Adrenal gland (tissue), 12 donors: ENCODE results near the gene SRPK2. TPM values are rescaled to one million over a fixed set of nuclear protein-coding genes. Genes with fewer than 3 reads are reported as not detected.

ENCODE experiments used
- DNase-seq, 7 donors: peaks; one replicate each; pipeline ENCODE4 v3.0.0-alpha.2; 2019 to 2020
- H3K27ac ChIP-seq, 5 donors: fragments of 200-600 bp; sonication (generic) in 4 of 5; 1 replicate in 3 of 5; 2 replicates in 2 of 5; pipeline versions ENCODE4 v1.5.1 to v1.8.0; 2016 to 2020; ENCODE audit warnings: mild to moderate bottlenecking in 1 of 5
- H3K27me3 ChIP-seq: fragments of 200-600 bp; 2 replicates; pipeline ENCODE4 v1.8.0; 2021
- H3K36me3 ChIP-seq, 2 donors: fragments of 200-600 bp; replicated peaks in 1 of 2; 1 replicate in 1 of 2; 2 replicates in 1 of 2; pipeline versions ENCODE4 v1.5.1 to v1.8.0; 2018 to 2022
- H3K4me1 ChIP-seq, 2 donors: fragments of 200-600 bp; replicated peaks in 1 of 2; 1 replicate in 1 of 2; 2 replicates in 1 of 2; pipeline versions ENCODE4 v1.5.1 to v1.8.0; 2018 to 2021
- H3K4me3 ChIP-seq, 4 donors: fragments of 200-600 bp; sonication (generic) in 3 of 4; one replicate each; pipeline ENCODE4 v1.5.1; 2016 to 2018
- H3K9me3 ChIP-seq, 3 donors: fragments of 200-600 bp; sonication (generic) in 1 of 3; replicated peaks in 1 of 3; 1 replicate in 2 of 3; 2 replicates in 1 of 3; pipeline versions ENCODE4 v1.5.1 to v1.8.0; 2016 to 2021
- CTCF ChIP-seq, 6 experiments: fragments of 450-650 bp in 4 of 6; fragments of 200-600 bp in 2 of 6; sonication (generic) in 1 of 6; IDR thresholded peaks; 1 replicate in 5 of 6; 2 replicates in 1 of 6; pipeline versions ENCODE4 v1.5.1 to v1.8.0; 2016 to 2021; ENCODE audit warnings: antibody characterized with exemption in 6 of 6, mild to moderate bottlenecking in 2 of 6, moderate library complexity in 1 of 6
- POLR2A ChIP-seq, 2 donors: fragments of 450-650 bp; IDR thresholded peaks; one replicate each; pipeline ENCODE4 v1.6.1; 2017; ENCODE audit warnings: antibody characterized with exemption in 2 of 2, mild to moderate bottlenecking in 2 of 2, moderate library complexity in 1 of 2
- WGBS, 4 donors: extraction: QIAGEN DNeasy Blood & Tissue Kit in 2 of 4; methylation state at CpG; one replicate each; pipeline versions ENCODE4 v1.1.5 to v1.1.7; 2013 to 2017; 5-methylcytosine and 5-hydroxymethylcytosine counted together
- intact Hi-C, 2 donors: fragments of 100-400 bp; cut with DNase I; formaldehyde crosslinking; loops; one replicate each; pipeline versions ENCODE4 v1.14.1 to v1.15.0; 2022 to 2023
- polyA plus RNA-seq, 3 donors: library from polyadenylated mRNA; stranded (reverse); fragments of 200-250 nt in 2 of 3; fragments of 350-450 nt in 1 of 3; fragmentation: Illumina TruSeq in 1 of 3; extraction: RNeasy Lipid Tissue Mini Kit (QIAGEN cat#74804) in 1 of 3; gene quantifications; one replicate each; pipeline ENCODE4 v1.2.3, GENCODE V29; 2013 to 2014
- total RNA-seq, 9 donors: library from RNA; depleted of rRNA in 4 of 9; stranded (reverse); fragments of >200 nt in 4 of 9; fragments of 120-200 nt in 1 of 9; fragmentation: NEBNext Ultra II Directional in 1 of 9; extraction: Animal tissue kit (Norgen Biotek cat#: 25700) in 1 of 9; gene quantifications; one replicate each; pipeline versions ENCODE4 v1.1.0 to v1.2.4, GENCODE V29; 2013 to 2023
- donor health status: healthy with polysubstance abuse.
- donor health status: Bipolar disorder and iron deficiency.
- donor health status: DM: yes; HTN: yes; CAD: no.
- donor health status: DM: no; HTN: no; CAD: no.
- donor health status: DM: no; HTN: no; CAD: no.
- donor health status: DM: yes; HTN: yes; CAD: no.

SRPK2 gene
- total and polyA plus RNA-seq, 12 donors = 7.3 to 64.7 (median 36.6) TPM

- no peaks in the 10 kb centered on the region for H3K9me3 ChIP-seq
- H3K36me3 ChIP-seq = no peaks in the 10 kb centered on the region
- peaks cover 2 to 5% of the 10 kb centered on the region in 2 donors for H3K4me1 ChIP-seq
- WGBS, 4 donors = 78 to 97% (median 89%) methylated on average over 3 of the region's 3 CpGs
- no peak for TF ChIP-seq CTCF (IDR thresholded peaks at IDR 0.05)
- no peak for TF ChIP-seq POLR2A (IDR thresholded peaks at IDR 0.05)
- intact Hi-C loops = no loop called here
- DNase-seq = no peak
- H3K27me3 ChIP-seq = no peaks in the 10 kb centered on the region
- no peak overlapping the region for H3K27ac ChIP-seq
- no peak overlapping the region for H3K4me3 ChIP-seq
Observed at GRCh38 chr7:105396566-105396965, 7.8 kb upstream of the SRPK2 start.

GRCh38 chr7:105391429-105391828 is 2.7 kb upstream of the SRPK2 start:
- no peaks in the 10 kb centered on the region for H3K36me3 ChIP-seq
- peaks cover 0 to 8% of the 10 kb centered on the region in 2 donors for H3K4me1 ChIP-seq
- DNase-seq = no peak
- no peaks in the 10 kb centered on the region for H3K27me3 ChIP-seq
- WGBS, 4 donors = 95 to 100% (median 96%) methylated on average over 5 of the region's 5 CpGs
- H3K27ac ChIP-seq = no peak overlapping the region
- TF ChIP-seq CTCF (IDR thresholded peaks at IDR 0.05) (no peak), POLR2A (IDR thresholded peaks at IDR 0.05) (no peak)
- intact Hi-C loops = no loop called here
- no peak overlapping the region for H3K4me3 ChIP-seq
- H3K9me3 ChIP-seq = no peaks in the 10 kb centered on the region

- no peaks in the 10 kb centered on the region for H3K36me3 ChIP-seq
- TF ChIP-seq CTCF (IDR thresholded peaks at IDR 0.05) (no peak), POLR2A (IDR thresholded peaks at IDR 0.05) (no peak)
- no peaks in the 10 kb centered on the region for H3K27me3 ChIP-seq
- 82 to 91% (median 87%) methylated on average over 1 of the region's 1 CpG for WGBS, 4 donors
- no peak overlapping the region for H3K4me3 ChIP-seq
- no peak overlapping the region for H3K27ac ChIP-seq
- no peaks in the 10 kb centered on the region for H3K9me3 ChIP-seq
- intact Hi-C loops = no loop called here
- no peak for DNase-seq
- peaks cover 0 to 8% of the 10 kb centered on the region in 2 donors for H3K4me1 ChIP-seq
Observed at GRCh38 chr7:105389889-105390288, 1.2 kb upstream of the SRPK2 start.

- WGBS, 4 donors = 5 to 16% (median 14%) methylated on average over 10 to 43 of the region's 45 CpGs
- intact Hi-C loops = no loop called here
- no peaks in the 10 kb centered on the region for H3K9me3 ChIP-seq
- no peaks in the 10 kb centered on the region for H3K36me3 ChIP-seq
- TF ChIP-seq CTCF (IDR thresholded peaks at IDR 0.05) (peak in 1 of 6 experiments; percentile 10), POLR2A (IDR thresholded peaks at IDR 0.05) (no peak)
- peak overlapping the region in 3 of 5 donors; percentile 32 to 83 (median 41) for H3K27ac ChIP-seq
- H3K4me1 ChIP-seq = peaks cover 0 to 8% of the 10 kb centered on the region in 2 donors
- no peaks in the 10 kb centered on the region for H3K27me3 ChIP-seq
- peak; percentile 50 to 67 (median 53) for DNase-seq
- peak overlapping the region in 3 of 4 donors; percentile 40 to 90 (median 62) for H3K4me3 ChIP-seq
Observed at GRCh38 chr7:105389088-105389650, 448 bp upstream of the SRPK2 start.
